GM18519 (cell line): ENCODE results near the gene PHYHIPL.

ENCODE experiments used
- ATAC-seq: cut with Tn5 transposase; IDR thresholded peaks from one replicate; pipeline ENCODE4 v1.9.1; 2021; ENCODE audit warnings: mild to moderate bottlenecking, moderate library complexity; ENCODE audit not compliant: unreplicated experiment, low FRiP score

PHYHIPL gene

GRCh38 chr10:59244871-59245270 is 68.4 kb downstream of the PHYHIPL start:
- ATAC-seq = no peak

GRCh38 chr10:59245686-59246085 is 69.2 kb downstream of the PHYHIPL start:
- ATAC-seq = no peak

GRCh38 chr10:59252491-59252890 is 76.0 kb downstream of the PHYHIPL start:
- no peak for ATAC-seq

GRCh38 chr10:59255463-59255862 is 79.0 kb downstream of the PHYHIPL start:
- no peak for ATAC-seq

- no peak for ATAC-seq
Observed at GRCh38 chr10:59257224-59257623, 80.8 kb downstream of the PHYHIPL start.

- ATAC-seq = no peak
Observed at GRCh38 chr10:59258890-59259289, 82.4 kb downstream of the PHYHIPL start.

- ATAC-seq = no peak
Observed at GRCh38 chr10:59265141-59265540, 88.7 kb downstream of the PHYHIPL start.

- no peak for ATAC-seq
Observed at GRCh38 chr10:59266321-59266720, 89.9 kb downstream of the PHYHIPL start.

GRCh38 chr10:59268460-59268859 is 92.0 kb downstream of the PHYHIPL start:
- ATAC-seq = no peak

- no peak for ATAC-seq
Observed at GRCh38 chr10:59269651-59270050, 93.2 kb downstream of the PHYHIPL start.

- no peak for ATAC-seq
Observed at GRCh38 chr10:59270492-59270891, 94.0 kb downstream of the PHYHIPL start.

- no peak for ATAC-seq
Observed at GRCh38 chr10:59271160-59271559, 94.7 kb downstream of the PHYHIPL start.

GRCh38 chr10:59272061-59272460 is 95.6 kb downstream of the PHYHIPL start:
- no peak for ATAC-seq

GRCh38 chr10:59273445-59273844 is 97.0 kb downstream of the PHYHIPL start:
- ATAC-seq = no peak

GRCh38 chr10:59276133-59276532 is 99.7 kb downstream of the PHYHIPL start:
- ATAC-seq = no peak

GRCh38 chr10:59276919-59277318 is 100.5 kb downstream of the PHYHIPL start:
- no peak for ATAC-seq

GRCh38 chr10:59279476-59279875 is 103.0 kb downstream of the PHYHIPL start:
- no peak for ATAC-seq

- no peak for ATAC-seq
Observed at GRCh38 chr10:59279991-59280505, 103.6 kb downstream of the PHYHIPL start.

GRCh38 chr10:59281861-59282260 is 105.4 kb downstream of the PHYHIPL start:
- ATAC-seq = no peak

GRCh38 chr10:59283456-59284091 is 107.1 kb downstream of the PHYHIPL start:
- ATAC-seq = no peak

- ATAC-seq = no peak
Observed at GRCh38 chr10:59284118-59284975, 107.9 kb downstream of the PHYHIPL start.

GRCh38 chr10:59285073-59285472 is 108.6 kb downstream of the PHYHIPL start:
- ATAC-seq = no peak
